SK-N-SH (cell line): Measurements from ENCODE around the gene DDX50.

Experiments
- CTCF ChIP-seq: fragments of 200-600 bp; sonication (generic); IDR thresholded peaks from 2 replicates; pipeline ENCODE4 v1.6.1; 2017; ENCODE audit warnings: antibody characterized with exemption, mild to moderate bottlenecking, moderate library complexity
- FOSL2 ChIP-seq: IDR thresholded peaks from 2 replicates; pipeline ENCODE4 v1.4.0; 2012; ENCODE audit warnings: low read depth, mild to moderate bottlenecking, moderate library complexity, borderline replicate concordance
- FOXM1 ChIP-seq: IDR thresholded peaks from 2 replicates; pipeline ENCODE4 v1.4.0; 2012; ENCODE audit warnings: low read depth, mild to moderate bottlenecking
- NRF1 ChIP-seq: IDR thresholded peaks from 2 replicates; pipeline ENCODE4 v1.6.1; 2012; ENCODE audit warnings: low read depth, mild to moderate bottlenecking, low read length
- REST ChIP-seq: IDR thresholded peaks from 2 replicates; pipeline ENCODE4 v1.6.1; 2012; ENCODE audit warnings: mild to moderate bottlenecking, low read depth, low read length, moderate library complexity
- TEAD4 ChIP-seq: IDR thresholded peaks from 2 replicates; pipeline ENCODE4 v1.4.0; 2012; ENCODE audit warnings: mild to moderate bottlenecking, borderline replicate concordance; ENCODE audit not compliant: insufficient read depth

- TF ChIP-seq CTCF = no peak
- no peak for TF ChIP-seq FOXM1
- TF ChIP-seq NRF1 = no peak
- no peak for TF ChIP-seq REST
- TF ChIP-seq TEAD4 = no peak
- no peak for TF ChIP-seq FOSL2
These were observed 22.6 kb upstream of the DDX50 start for GRCh38 chr10:68878496-68878895.
